CD14-positive monocyte (primary cell): ENCODE data around the gene GPRIN1. TPM values are rescaled to one million over a fixed set of nuclear protein-coding genes. Genes with fewer than 3 reads are reported as not detected.

Experiments
- DNase-seq, 3 donors: peaks; one replicate each; pipeline ENCODE4 v3.0.0-alpha.2; 2011 to 2022
- H2AFZ ChIP-seq: 2 replicates; pipeline ENCODE4 v1.6.0; 2012; ENCODE audit warnings: mild to moderate bottlenecking, low read depth, low read length, inconsistent platforms; ENCODE audit not compliant: insufficient read depth, poor library complexity, severe bottlenecking
- H3K27ac ChIP-seq, 2 donors: 1 replicate in 1 of 2; 2 replicates in 1 of 2; pipeline ENCODE4 v1.5.1; 2012 to 2013; ENCODE audit warnings: low read length in 2 of 2, control low read depth in 1 of 2, inconsistent platforms in 1 of 2, low read depth in 1 of 2, mild to moderate bottlenecking in 1 of 2
- H3K27me3 ChIP-seq, 2 donors: one replicate each; pipeline versions ENCODE4 v1.6.0 to v1.6.1; 2011 to 2013; ENCODE audit warnings: low read length in 2 of 2; ENCODE audit not compliant: control insufficient read depth in 2 of 2, insufficient read depth in 2 of 2
- H3K36me3 ChIP-seq, 2 donors: replicated peaks in 1 of 2; 1 replicate in 1 of 2; 2 replicates in 1 of 2; pipeline versions ENCODE4 v1.5.1 to v1.6.1; 2012 to 2013; ENCODE audit warnings: low read length in 2 of 2, control low read depth in 1 of 2, inconsistent platforms in 1 of 2, mild to moderate bottlenecking in 1 of 2; ENCODE audit not compliant: insufficient read depth in 2 of 2, control insufficient read depth in 1 of 2
- H3K4me1 ChIP-seq, 2 donors: 1 replicate in 1 of 2; 2 replicates in 1 of 2; pipeline versions ENCODE4 v1.5.1 to v1.6.1; 2012 to 2013; ENCODE audit warnings: low read length in 2 of 2, control low read depth in 1 of 2, inconsistent platforms in 1 of 2, mild to moderate bottlenecking in 1 of 2, moderate library complexity in 1 of 2; ENCODE audit not compliant: insufficient read depth in 2 of 2, control insufficient read depth in 1 of 2
- H3K4me2 ChIP-seq: replicated peaks from 2 replicates; pipeline ENCODE3; 2012; ENCODE audit warnings: low read length, moderate library complexity, mild to moderate bottlenecking; ENCODE audit not compliant: poor library complexity, severe bottlenecking; ENCODE audit errors: extremely low read depth
- H3K4me3 ChIP-seq, 3 experiments: fragments of 200-600 bp in 1 of 3; sonication (generic) in 1 of 3; replicated peaks in 1 of 3; 1 replicate in 2 of 3; 2 replicates in 1 of 3; pipeline ENCODE4 v1.5.1; 2011 to 2013; ENCODE audit warnings: low read length in 3 of 3, mild to moderate bottlenecking in 3 of 3, control low read depth in 2 of 3, low read depth in 2 of 3, inconsistent platforms in 1 of 3, moderate library complexity in 1 of 3
- H3K79me2 ChIP-seq: 2 replicates; pipeline ENCODE4 v1.6.0; 2012; ENCODE audit warnings: mild to moderate bottlenecking, control low read depth, inconsistent platforms, low read length, moderate library complexity; ENCODE audit not compliant: insufficient read depth
- H3K9ac ChIP-seq: 2 replicates; pipeline ENCODE4 v1.6.0; 2017; ENCODE audit warnings: low read length, mild to moderate bottlenecking; ENCODE audit not compliant: insufficient read depth, poor library complexity, severe bottlenecking
- H3K9me3 ChIP-seq, 2 donors: replicated peaks in 1 of 2; 1 replicate in 1 of 2; 2 replicates in 1 of 2; pipeline versions ENCODE4 v1.5.1 to v1.6.1; 2012 to 2013; ENCODE audit warnings: low read length in 2 of 2, control low read depth in 1 of 2; ENCODE audit not compliant: control insufficient read depth in 1 of 2, insufficient read depth in 1 of 2
- H4K20me1 ChIP-seq: 2 replicates; pipeline ENCODE4 v1.6.0; 2012; ENCODE audit warnings: mild to moderate bottlenecking, low read length, control low read depth, moderate library complexity; ENCODE audit not compliant: insufficient read depth
- H3K27ac Mint-ChIP-seq, 7 donors: one replicate each; pipeline ENCODE4 v1.8.0; 2020; ENCODE audit warnings: mild to moderate bottlenecking in 7 of 7, mixed read lengths in 7 of 7, moderate library complexity in 6 of 7, inconsistent platforms in 2 of 7
- H3K27me3 Mint-ChIP-seq, 3 donors: one replicate each; pipeline ENCODE4 v1.8.0; 2021 to 2022; ENCODE audit warnings: low read depth in 3 of 3, mild to moderate bottlenecking in 3 of 3, mixed read lengths in 3 of 3, moderate library complexity in 3 of 3, inconsistent platforms in 1 of 3
- H3K36me3 Mint-ChIP-seq, 2 donors: one replicate each; pipeline ENCODE4 v1.8.0; 2020; ENCODE audit warnings: mixed read lengths in 2 of 2, inconsistent platforms in 1 of 2, mild to moderate bottlenecking in 1 of 2
- H3K4me1 Mint-ChIP-seq: one replicate; pipeline ENCODE4 v1.8.0; 2020; ENCODE audit warnings: mild to moderate bottlenecking, mixed read lengths
- H3K4me3 Mint-ChIP-seq, 2 donors: one replicate each; pipeline ENCODE4 v1.8.0; 2020; ENCODE audit warnings: mild to moderate bottlenecking in 2 of 2, mixed read lengths in 2 of 2, moderate library complexity in 1 of 2
- H3K9me3 Mint-ChIP-seq, 7 donors: one replicate each; pipeline ENCODE4 v1.8.0; 2020 to 2022; ENCODE audit warnings: mixed read lengths in 7 of 7, mild to moderate bottlenecking in 6 of 7, moderate library complexity in 6 of 7, inconsistent platforms in 2 of 7
- CTCF ChIP-seq: fragments of 200-600 bp; IDR thresholded peaks from one replicate; pipeline ENCODE4 v1.8.0; 2022; ENCODE audit warnings: antibody characterized with exemption, mild to moderate bottlenecking
- WGBS: methylation state at CpG from one replicate; pipeline ENCODE4 v1.1.5; 2013; ENCODE audit warnings: missing lambda C conversion rate; ENCODE audit not compliant: insufficient coverage; 5-methylcytosine and 5-hydroxymethylcytosine counted together
- intact Hi-C, 2 donors: fragments of 100-400 bp; cut with micrococcal nuclease; formaldehyde crosslinking; loops; one replicate each; pipeline versions ENCODE4 v1.15.0 to v1.15.1; 2023
- polyA plus RNA-seq, 3 donors: library from polyadenylated mRNA; depleted of rRNA in 1 of 3; unstranded in 2 of 3; stranded (reverse) in 1 of 3; fragments of 300-500 nt in 2 of 3; fragments of >200 nt in 1 of 3; fragmentation: Illumina TruSeq in 2 of 3; gene quantifications; 1 replicate in 2 of 3; 2 replicates in 1 of 3; pipeline ENCODE4 v1.2.3, GENCODE V29; 2012 to 2021

Gene GPRIN1
- polyA plus RNA-seq, 3 donors = 0.05 to 0.30 (median 0.13) TPM

GRCh38 chr5:176638437-176638836 is 28.5 kb upstream of the GPRIN1 start:
- WGBS = 90% methylated on average over 3 of the region's 3 CpGs
- intact Hi-C loops = no loop called here
- Histone ChIP-seq H3K36me3 (no peaks in the 10 kb centered on the region), H3K79me2 (no peaks in the 10 kb centered on the region), H4K20me1 (no peaks in the 10 kb centered on the region), H3K4me1 (no peaks in the 10 kb centered on the region), H3K4me2 (no peak overlapping the region), H3K27me3 (peaks cover 7 to 14% of the 10 kb centered on the region in 2 donors), H3K9ac (no peak overlapping the region), H3K9me3 (no peaks in the 10 kb centered on the region), H3K27ac (no peak overlapping the region), H2AFZ (no peak overlapping the region), H3K4me3 (no peak overlapping the region)
- H3K4me3 Mint-ChIP-seq = no peak overlapping the region
- H3K36me3 Mint-ChIP-seq = no peaks in the 10 kb centered on the region
- H3K27me3 Mint-ChIP-seq = peaks cover 21 to 32% (median 24%) of the 10 kb centered on the region in 3 donors
- DNase-seq = no peak
- peaks cover 0 to 10% (median 5%) of the 10 kb centered on the region in 7 donors for H3K9me3 Mint-ChIP-seq
- H3K4me1 Mint-ChIP-seq = peaks cover 4% of the 10 kb centered on the region
- no peak overlapping the region for H3K27ac Mint-ChIP-seq
- no peak for TF ChIP-seq CTCF

DNA sequence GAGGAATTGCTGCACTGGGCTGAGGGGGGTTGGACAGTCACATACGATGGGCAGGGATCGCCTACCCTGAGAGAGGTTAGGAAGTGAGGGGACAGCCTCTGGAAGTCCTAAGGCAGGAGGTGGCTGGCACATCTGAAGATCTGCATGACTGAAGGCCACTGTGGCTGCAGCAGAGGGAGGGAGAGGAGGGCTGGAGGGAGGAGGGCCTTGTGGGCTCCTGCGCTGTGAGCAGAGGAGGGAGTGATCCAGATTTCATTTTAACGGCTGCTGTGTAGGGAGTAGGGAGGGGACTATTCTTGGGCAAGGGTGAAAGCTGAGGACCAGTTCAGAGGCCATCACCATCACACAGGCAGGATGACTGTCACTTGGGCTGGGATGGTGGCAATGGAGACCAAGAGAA is 27.6 kb upstream of the GPRIN1 start:
- no peak for DNase-seq
- H3K9ac ChIP-seq = no peak overlapping the region
- H3K27ac ChIP-seq = no peak overlapping the region
- Mint-ChIP-seq H3K4me3 (no peak overlapping the region), H3K9me3 (peaks cover 0 to 10% (median 5%) of the 10 kb centered on the region in 7 donors), H3K36me3 (no peaks in the 10 kb centered on the region), H3K4me1 (peaks cover 4% of the 10 kb centered on the region), H3K27ac (no peak overlapping the region), H3K27me3 (peaks cover 28 to 38% (median 30%) of the 10 kb centered on the region in 3 donors)
- no peaks in the 10 kb centered on the region for H3K9me3 ChIP-seq
- no peaks in the 10 kb centered on the region for H3K36me3 ChIP-seq
- intact Hi-C loops = no loop called here
- no peak for TF ChIP-seq CTCF
- no peak overlapping the region for H3K4me2 ChIP-seq
- no peaks in the 10 kb centered on the region for H3K4me1 ChIP-seq
- WGBS = 79% methylated on average over 4 of the region's 4 CpGs
- H2AFZ ChIP-seq = no peak overlapping the region
- no peaks in the 10 kb centered on the region for H4K20me1 ChIP-seq
- no peaks in the 10 kb centered on the region for H3K79me2 ChIP-seq
- no peak overlapping the region for H3K4me3 ChIP-seq
- H3K27me3 ChIP-seq = peaks cover 9 to 21% of the 10 kb centered on the region in 2 donors
